AG20443 (cell line): ENCODE results near the gene NUP210L.
"Not testable (repeated sequence)": the region's sequence is repeated elsewhere in the genome, so short reads cannot be mapped to it uniquely, and the experiment has no call there.

ENCODE experiments used
- DNase-seq: peaks from one replicate; pipeline ENCODE4 v3.0.0; 2012; ENCODE audit warnings: low spot score, mixed read lengths

Gene NUP210L

GRCh38 chr1:153991806-153992205 is 163.1 kb downstream of the NUP210L start:
- no peak for DNase-seq

DNA sequence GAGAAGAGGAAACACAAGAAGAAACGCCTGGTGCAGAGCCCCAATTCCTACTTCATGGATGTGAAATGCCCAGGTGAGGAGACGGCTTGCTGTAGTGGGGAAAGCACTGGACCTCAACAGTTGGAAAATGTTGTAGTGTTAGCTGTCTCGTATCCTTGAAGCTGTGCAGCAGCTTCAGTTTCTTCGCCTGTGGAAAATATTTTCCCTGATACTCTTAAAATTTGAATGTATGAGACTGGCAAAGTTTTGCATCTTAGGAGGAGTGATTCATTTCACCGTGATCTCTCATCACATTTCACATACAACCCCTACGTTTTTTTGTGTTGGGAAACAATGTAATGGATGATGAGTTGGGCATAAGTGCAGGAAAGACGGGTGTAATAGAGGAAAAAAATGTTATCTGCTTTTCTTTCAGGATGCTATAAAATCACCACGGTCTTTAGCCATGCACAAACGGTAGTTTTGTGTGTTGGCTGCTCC is 163.7 kb downstream of the NUP210L start:
- DNase-seq = no peak

DNA sequence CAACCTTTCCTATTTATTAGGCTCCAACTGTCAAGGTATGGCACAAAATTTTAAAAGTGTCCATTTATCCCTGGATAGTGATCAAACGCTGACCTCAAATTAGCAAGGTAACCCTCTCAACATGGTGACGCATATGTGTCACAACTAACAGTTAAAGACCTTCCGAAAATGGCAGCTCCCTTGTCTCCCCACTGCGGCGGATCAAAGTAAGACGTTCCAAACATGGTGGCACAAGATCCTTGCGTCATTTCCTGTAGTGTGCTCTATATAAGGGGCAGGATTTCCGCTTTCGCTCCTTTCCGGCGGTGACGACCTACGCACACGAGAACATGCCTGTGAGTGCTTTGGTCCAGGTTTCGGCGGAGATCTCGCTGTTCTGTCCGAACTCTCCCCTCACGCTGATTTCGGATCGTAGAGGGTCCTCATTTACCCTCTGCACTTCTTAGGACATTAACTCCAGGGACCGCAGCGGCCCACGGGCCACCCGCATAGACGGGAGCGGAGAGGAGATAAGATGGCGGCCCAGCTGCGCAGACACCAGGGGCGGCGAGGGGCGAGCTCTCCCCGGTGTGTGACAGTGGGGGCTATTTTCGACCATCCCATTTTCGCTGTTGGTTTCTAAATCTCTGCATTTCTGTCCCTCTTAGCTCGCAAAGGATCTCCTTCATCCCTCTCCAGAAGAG is 164.3 kb downstream of the NUP210L start, which contains the start of gene RPS27:
Gene RPS27 (plus strand): TSS at position 295 of the 683 bp plus-strand sequence. CDS start 35 bp downstream, at position 330.
- DNase-seq = peak; percentile 95

- DNase-seq = no peak
Measured at GRCh38 chr1:153987621-153988020, 167.3 kb downstream of the NUP210L start.

DNA sequence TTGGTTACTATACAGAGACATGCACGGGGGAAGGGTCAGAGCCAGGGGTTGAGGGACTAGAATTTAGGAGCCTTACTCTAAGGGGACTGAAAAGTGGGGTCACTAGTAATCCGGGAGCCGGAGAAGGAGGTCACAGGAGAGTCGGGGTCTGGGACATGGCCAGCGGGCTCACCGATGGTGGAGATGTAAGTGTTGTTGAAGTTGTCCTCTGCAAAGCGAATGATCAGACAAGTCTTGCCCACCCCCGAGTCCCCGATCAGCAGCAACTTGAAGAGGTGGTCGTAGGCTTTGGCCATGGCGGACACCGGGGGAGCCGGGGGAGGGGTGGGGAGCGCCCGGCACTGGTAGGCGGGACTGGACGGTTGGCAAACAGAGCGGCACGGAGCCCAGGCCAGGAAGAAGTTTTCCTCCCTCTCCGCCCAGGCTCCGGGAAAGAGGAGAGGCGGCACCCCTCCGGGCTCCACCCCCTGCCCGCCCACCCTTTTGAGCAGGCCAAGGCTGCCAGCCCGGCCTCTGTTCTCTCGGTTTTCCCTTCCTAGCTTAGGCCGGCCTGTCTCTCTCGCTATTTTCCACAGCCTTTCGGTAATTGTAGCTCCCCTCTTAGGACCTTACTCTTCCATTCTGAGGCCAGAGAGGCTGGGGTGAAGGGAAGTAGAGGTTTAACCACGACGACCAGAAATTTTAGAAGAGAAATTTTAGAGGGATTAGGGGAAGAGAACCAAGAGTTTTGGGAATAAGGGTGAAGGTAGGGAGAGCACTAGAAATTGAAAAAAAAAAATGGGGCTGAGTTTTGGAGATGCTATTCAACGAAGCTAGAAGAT is 168.7 kb downstream of the NUP210L start, which contains the start of gene RAB13:
Gene RAB13 (minus strand): TSS at position 399 of the 821 bp plus-strand sequence. CDS start 103 bp downstream, at position 296.
- DNase-seq = peak; percentile 95

DNA sequence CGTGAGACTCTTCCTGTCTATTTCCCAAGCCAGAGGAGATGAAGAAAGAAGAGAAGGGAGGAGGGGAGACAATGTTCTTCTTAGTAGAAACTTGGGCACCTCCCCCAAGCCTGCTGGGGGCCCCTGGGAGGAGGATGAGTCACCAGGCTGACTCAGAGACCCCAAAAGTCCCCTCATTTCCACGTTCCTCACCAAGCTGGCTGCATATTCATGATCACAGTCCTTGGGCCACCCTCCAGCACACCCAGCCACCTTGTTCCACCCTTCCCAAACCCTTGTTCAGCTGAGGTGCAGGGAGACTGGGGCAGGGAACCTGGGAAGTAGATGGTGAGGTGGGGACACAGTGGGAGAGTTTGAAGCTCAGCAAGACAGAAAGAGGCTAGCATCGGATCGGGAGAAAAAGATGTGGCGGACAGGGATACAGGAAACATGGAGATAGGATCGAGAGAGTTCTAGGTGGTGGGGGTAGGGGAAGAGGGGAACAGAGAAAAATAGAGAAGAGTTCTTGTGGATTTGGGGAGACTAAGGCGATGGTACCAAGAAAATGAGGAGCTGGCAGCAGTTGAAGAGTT is 169.4 kb downstream of the NUP210L start:
- peak; percentile 46 for DNase-seq

DNA sequence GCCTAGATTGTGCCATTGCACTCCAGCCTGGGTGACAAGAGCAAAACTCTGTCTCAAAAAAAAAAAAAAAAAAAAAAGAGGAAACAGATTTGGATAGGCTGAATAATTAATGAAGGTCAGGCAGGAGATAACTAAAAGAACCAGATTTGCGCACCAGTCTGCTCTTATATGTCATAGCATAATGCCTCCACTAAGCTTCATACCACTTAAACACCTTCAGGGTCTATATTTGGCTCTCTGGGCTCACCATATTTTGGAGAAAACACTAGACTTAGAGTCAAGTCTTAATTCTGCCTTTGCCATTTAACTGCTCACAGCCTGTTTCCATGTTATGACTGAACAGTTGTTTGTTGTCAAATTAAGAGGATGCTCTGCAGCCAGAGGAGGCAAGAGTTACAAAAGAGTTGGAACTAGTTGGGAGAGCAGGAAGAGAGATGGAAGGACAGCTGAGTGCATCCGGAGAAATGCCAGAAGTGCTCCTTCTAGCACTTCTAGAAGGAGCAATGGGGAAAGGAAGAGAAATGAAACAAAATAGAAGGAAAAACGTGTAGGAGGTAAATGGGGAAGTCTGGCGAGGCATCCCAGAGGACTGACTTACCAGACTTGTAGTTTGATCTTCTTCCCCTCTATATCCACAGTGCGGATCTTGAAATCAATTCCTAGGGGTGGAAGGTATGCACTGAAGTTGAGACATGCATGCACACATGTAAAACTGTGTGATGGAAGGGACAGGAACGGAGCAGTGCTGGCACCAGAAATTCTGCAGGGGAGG is 170.6 kb downstream of the NUP210L start:
- DNase-seq = no peak

DNA sequence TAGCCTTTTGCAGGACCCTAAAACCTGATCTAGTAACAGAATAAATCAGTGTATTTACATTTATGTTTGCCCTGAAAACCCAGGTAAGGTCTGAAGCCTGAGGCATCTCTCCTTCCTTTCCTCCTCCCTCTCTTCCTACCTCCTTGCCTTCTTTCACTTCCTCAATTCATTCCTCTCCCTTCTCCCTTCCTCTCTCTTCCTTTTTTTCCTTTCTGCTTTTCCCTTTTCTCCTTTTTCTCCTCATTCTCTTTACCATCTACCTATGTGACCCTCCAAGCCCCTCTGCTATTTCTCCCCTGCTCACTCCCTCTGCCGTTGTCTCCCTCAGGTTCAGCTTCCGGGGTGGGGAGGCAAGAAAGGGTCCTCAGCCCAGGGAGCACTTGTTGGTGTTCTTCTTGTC is 173.1 kb downstream of the NUP210L start:
- DNase-seq = not testable (repeated sequence)

DNA sequence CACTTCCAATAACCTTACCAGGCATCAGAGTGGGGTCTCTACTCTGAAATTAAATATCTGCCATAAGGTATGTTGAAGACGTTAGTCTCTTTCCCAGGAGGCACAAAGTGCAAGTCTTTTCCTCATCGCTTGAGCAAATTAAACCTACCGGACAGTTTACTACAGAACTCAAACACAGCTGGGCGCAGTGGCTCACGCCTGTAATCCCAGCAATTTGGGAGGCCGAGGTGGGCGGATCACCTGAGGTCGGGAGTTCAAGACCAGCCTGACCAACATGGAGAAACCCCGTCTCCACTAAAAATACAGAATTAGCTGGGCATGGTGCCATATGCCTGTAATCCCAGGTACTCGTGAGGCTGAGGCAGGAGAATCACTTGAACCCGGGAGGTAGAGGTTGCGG is 175.8 kb downstream of the NUP210L start:
- not testable (repeated sequence) for DNase-seq

GRCh38 chr1:153978274-153978909 is 176.5 kb downstream of the NUP210L start:
- DNase-seq = no peak

GRCh38 chr1:153977250-153978240 is 177.3 kb downstream of the NUP210L start, which contains the start of gene JTB:
JTB (minus strand) TSS chr1:153977674; CDS start chr1:153977252, 422 bp downstream.
- peak; percentile 90 for DNase-seq

GRCh38 chr1:153976819-153977249 is 178.0 kb downstream of the NUP210L start:
- no peak for DNase-seq

DNA sequence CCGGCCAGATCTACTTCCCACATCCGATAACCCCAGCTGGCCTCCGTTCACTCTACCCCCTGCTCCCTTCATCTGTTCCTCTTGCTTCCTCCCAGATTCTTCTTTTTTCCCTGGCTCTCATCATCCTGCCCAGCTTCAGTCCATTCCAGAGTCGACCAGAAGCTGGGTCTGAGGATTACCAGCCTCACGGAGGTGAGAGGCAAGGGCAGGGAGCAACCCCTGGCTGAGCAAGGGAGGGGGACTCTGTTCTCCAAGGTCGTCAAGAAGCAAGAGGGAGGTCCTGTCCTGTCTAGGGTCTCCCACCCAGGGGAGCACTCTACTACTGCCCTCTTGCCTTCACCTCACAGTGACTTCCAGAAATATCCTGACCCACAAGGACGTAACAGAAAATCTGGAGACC is 181.3 kb downstream of the NUP210L start:
- DNase-seq = no peak

GRCh38 chr1:153973071-153973470 is 181.8 kb downstream of the NUP210L start:
- DNase-seq = no peak

- no peak for DNase-seq
Measured at GRCh38 chr1:153970346-153970745, 184.5 kb downstream of the NUP210L start.

GRCh38 chr1:153968972-153969371 is 185.9 kb downstream of the NUP210L start:
- no peak for DNase-seq

DNA sequence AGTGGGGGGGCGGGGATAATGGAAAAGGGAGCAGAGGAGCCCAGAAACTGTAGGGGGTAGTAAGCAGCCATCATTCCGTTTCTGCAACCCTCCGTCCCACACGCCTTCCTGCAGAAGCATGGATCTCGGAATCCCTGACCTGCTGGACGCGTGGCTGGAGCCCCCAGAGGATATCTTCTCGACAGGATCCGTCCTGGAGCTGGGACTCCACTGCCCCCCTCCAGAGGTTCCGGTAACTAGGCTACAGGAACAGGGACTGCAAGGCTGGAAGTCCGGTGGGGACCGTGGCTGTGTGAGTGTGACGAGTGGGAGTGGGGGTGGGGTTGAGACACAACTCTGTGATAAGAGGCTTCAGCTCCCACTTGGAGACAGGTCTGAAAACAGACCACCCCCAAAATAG is 186.5 kb downstream of the NUP210L start:
- DNase-seq = no peak

DNA sequence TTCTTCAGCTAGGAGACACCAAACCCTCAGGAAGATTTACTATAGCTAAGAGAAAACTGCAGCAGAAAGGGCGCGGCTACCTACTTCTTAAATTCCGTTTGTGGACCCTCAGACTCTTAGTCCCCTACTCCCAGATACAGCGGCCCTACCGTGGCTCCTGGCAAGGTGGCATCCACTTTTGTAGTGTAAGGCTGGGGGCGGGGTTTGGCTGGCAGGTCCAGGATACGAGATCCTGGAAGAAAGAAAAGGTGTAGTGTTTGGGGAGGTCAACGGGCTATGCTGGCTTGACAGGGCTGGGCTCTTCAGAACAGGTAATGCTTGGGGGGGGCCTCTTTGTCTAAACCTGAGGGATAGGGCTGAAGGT is 186.9 kb downstream of the NUP210L start:
- DNase-seq = no peak

DNA sequence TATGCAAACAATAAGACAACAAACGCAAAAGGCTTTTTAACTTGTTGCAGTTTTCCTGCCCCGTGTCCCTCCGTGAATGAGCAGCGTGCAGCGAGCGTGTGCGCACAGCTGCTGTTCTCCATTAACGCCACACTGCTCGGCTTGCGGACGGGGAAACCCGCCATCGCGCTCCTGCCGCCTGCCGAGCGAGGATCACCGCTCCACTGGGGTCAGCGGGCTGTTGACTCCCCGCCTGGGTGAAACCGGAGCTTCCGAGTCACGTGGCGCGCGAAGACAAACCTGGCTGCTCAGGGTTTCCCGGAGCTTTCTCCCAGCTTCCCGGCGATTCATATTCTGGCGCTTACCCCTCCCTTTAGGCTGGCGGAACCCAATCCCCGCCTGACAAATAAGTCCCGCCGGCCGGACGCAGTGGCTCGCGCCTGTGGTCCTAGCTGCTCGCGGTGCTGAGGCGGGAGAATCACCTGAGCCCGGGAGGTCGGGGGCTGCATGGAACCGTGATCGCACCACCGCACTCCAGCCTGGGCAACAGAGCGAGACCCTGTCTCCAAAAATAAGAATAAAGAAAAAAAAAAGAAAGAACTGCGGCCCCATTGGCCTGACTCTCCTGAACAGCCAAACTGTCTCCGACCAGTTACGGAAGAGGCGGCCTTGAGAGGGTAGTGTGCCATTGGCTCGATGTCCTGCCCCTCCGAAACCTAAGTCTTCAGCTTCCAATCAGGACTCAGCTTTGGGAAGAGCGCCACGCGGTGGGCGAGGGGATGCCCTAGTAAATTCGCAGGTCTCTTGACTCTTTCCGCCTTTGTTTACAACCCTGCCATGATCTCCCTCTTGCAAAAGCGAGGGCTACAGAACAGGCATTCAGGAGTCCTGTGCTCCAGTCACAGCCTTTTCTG is 187.5 kb downstream of the NUP210L start, which contains the start of gene CREB3L4:
Gene CREB3L4 (plus strand): TSS at position 796 of the 893 bp plus-strand sequence. CDS start 624 bp downstream, outside the sequence.
- DNase-seq = peak; percentile 92
